ENCODE data around the gene ADD1.
"Not testable (repeated sequence)": the region's sequence is repeated elsewhere in the genome, so short reads cannot be mapped to it uniquely, and the experiment has no call there.

ADD1 gene

DNA sequence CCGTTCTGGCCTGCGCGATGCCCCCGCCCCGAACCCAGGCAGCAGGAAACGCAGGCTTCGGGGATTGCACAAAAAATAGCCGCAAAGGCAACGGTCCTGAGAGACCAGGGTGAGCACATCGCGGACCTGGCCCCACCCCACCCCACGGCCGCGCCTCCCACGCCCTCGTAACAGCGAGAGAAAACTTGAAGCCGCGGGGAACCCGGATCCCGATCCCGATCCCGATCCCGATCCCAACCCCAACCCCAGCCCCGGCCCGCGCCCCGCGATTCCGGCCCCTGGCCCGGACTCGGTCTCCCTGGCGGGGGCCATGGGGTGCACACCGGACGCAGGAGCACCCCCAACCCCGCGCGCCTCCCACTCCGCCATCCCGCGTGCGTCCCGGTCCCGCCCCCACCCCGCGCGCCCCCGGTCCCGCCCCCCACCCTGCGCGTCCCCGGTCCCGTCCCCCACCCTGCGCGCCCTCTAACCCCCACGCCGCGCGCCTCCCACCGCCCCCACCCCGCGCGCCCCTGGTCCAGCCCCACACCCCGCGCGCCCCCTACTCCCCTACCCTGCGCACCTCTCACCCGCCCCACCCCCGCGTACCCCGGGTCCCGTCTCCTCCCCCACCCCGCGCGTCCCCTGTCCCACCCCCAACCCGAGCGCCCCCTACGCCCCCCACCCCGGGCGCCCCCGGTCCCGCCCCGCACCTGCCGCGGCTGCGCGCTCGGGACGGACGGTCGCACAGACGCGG, 90.6 kb downstream of the ADD1 start:
- H3K27ac Mint-ChIP-seq = no peak overlapping the region
- H3K9me3 Mint-ChIP-seq = no peaks in the 10 kb centered on the region
- peaks cover 53% of the 10 kb centered on the region for H3K4me1 Mint-ChIP-seq
- ATAC-seq (no peak), DNase-seq (peak; percentile 53)
- no peaks in the 10 kb centered on the region for H3K27me3 Mint-ChIP-seq
- H3K4me3 Mint-ChIP-seq = peak overlapping the region; percentile 94
- H3K36me3 Mint-ChIP-seq (ENCODE audit: low read depth) = peaks cover 52% of the 10 kb centered on the region

- H3K36me3 Mint-ChIP-seq (ENCODE audit: low read depth) = peaks cover 53% of the 10 kb centered on the region
Observed at GRCh38 chr4:2934813-2935761, 91.4 kb downstream of the ADD1 start.

DNA sequence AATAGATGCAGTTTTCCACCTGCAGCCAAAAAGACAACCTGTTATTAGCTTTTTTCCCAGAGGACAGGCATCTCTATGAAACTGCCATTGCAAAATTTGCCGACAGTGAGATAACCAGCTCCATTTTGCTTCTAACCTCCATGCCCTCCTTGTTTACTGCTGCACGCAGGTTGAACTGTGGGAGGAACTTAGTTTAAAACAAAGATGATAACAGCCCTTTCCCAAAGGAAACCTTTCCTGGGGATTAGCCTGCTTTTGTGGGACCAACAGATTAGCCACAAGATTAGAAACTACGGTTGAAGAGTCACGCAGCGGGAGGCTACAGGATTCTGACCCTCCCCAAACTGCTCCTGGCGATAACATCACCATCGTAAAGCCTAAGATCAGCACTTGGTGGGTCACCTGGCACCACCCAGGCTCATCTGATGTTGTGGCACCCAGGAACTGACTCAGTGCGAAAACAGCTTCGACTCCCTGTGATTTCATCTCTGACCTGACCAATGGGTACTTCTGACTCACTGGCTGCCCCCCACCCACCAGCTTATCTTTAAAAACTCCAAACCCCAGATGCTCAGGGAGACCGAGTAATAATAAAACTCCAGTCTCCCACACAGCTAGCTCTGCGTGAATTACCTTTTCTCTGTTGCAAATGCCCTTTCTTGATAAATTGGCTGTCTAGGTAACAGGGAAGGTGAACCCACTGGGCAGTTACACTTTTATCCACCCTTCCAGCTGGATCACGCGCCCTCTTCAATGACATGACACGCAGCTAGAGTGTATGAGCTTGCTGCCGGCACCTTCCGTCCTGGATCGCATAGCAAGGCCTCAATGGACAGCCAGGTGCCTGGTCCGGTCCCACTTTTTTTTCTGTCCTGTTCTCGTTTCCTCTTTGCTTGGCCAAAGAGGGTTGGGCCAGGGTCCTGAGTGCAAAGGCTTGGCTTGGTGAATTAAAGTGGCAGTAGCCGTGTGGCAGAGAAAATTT, 92.4 kb downstream of the ADD1 start:
- H3K9me3 Mint-ChIP-seq = no peaks in the 10 kb centered on the region
- H3K4me1 Mint-ChIP-seq = peaks cover 62% of the 10 kb centered on the region
- DNase-seq (peak; percentile 78), ATAC-seq (peak; percentile 66)
- H3K4me3 Mint-ChIP-seq = peak overlapping the region; percentile 90
- no peaks in the 10 kb centered on the region for H3K27me3 Mint-ChIP-seq
- peaks cover 61% of the 10 kb centered on the region for H3K36me3 Mint-ChIP-seq (ENCODE audit: low read depth)
- H3K27ac Mint-ChIP-seq = peak overlapping the region; percentile 93

More at GRCh38 chr4:2934813-2935761, 91.4 kb downstream of the ADD1 start:
- DNase-seq (peak; percentile 99), ATAC-seq (peak; percentile 44)
- Mint-ChIP-seq H3K27ac (peak overlapping the region; percentile 93), H3K9me3 (no peaks in the 10 kb centered on the region), H3K27me3 (no peaks in the 10 kb centered on the region), H3K4me3 (peak overlapping the region; percentile 90), H3K4me1 (peaks cover 57% of the 10 kb centered on the region)

DNA sequence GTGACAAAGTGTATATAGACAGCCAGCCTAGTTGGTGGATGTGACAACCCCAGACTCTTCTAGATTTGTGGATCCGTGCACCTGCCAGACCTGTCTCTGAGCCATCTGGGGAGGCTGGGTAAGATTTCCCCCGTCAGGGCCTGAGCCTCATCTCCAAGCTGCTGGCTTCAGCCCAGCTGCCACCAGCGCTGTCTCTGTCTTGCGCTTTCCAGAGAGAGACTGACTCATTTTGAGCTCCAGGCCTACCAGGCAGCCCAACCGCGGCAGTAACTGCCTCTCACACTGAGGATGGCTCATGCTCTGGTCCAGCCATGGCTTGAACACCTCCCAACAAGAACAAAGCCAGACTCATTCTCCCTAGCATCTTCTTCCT, 93.1 kb downstream of the ADD1 start:
- ATAC-seq (peak; percentile 47), DNase-seq (peak; percentile 66)
- H3K4me1 Mint-ChIP-seq = peaks cover 59% of the 10 kb centered on the region
- no peaks in the 10 kb centered on the region for H3K9me3 Mint-ChIP-seq
- H3K27ac Mint-ChIP-seq = peak overlapping the region; percentile 93
- peaks cover 64% of the 10 kb centered on the region for H3K36me3 Mint-ChIP-seq (ENCODE audit: low read depth)
- peak overlapping the region; percentile 90 for H3K4me3 Mint-ChIP-seq
- no peaks in the 10 kb centered on the region for H3K27me3 Mint-ChIP-seq

- Mint-ChIP-seq H3K27me3 (no peaks in the 10 kb centered on the region), H3K36me3 (ENCODE audit: low read depth) (peaks cover 62% of the 10 kb centered on the region), H3K9me3 (no peaks in the 10 kb centered on the region), H3K4me1 (peaks cover 58% of the 10 kb centered on the region), H3K4me3 (peak overlapping the region; percentile 90), H3K27ac (peak overlapping the region; percentile 93)
- ATAC-seq = no peak
- DNase-seq = peak; percentile 36
Observed at GRCh38 chr4:2937146-2937857, 93.7 kb downstream of the ADD1 start.

- no peak overlapping the region for H3K27ac Mint-ChIP-seq
- DNase-seq (no peak), ATAC-seq (no peak)
- peaks cover 65% of the 10 kb centered on the region for H3K36me3 Mint-ChIP-seq (ENCODE audit: low read depth)
- H3K9me3 Mint-ChIP-seq = no peaks in the 10 kb centered on the region
- H3K4me3 Mint-ChIP-seq = peak overlapping the region; percentile 90
- no peaks in the 10 kb centered on the region for H3K27me3 Mint-ChIP-seq
- H3K4me1 Mint-ChIP-seq = peaks cover 60% of the 10 kb centered on the region
Observed at GRCh38 chr4:2937986-2938385, 94.3 kb downstream of the ADD1 start.

DNA sequence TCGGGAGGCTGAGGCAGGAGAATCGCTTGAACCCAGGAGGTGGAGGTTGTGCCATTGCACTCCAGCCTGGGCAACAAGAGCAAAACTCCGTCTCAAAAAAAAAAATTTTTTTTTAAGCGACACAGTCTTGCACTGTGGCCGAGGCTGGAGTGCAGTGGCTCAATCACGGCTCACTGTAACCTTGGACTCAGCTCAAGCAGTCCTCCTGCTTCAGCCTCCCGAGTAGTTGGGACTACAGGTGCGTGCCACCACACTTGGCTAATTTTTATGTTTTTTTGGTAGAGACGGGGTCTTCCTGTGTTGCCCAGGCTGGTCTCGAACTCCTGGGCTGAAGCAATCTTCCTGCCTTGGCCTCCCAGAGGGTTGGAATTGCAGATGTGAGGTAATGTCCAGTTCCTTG, 94.8 kb downstream of the ADD1 start:
- H3K27ac Mint-ChIP-seq = peak overlapping the region; percentile 38
- H3K27me3 Mint-ChIP-seq, DNase-seq, ATAC-seq, H3K9me3 Mint-ChIP-seq, H3K4me3 Mint-ChIP-seq: not testable (repeated sequence)
- peaks cover 58% of the 10 kb centered on the region for H3K4me1 Mint-ChIP-seq
- peaks cover 65% of the 10 kb centered on the region for H3K36me3 Mint-ChIP-seq (ENCODE audit: low read depth)

- Mint-ChIP-seq H3K4me3 (peak overlapping the region; percentile 17), H3K4me1 (peaks cover 60% of the 10 kb centered on the region), H3K27ac (peak overlapping the region; percentile 38), H3K9me3 (no peaks in the 10 kb centered on the region), H3K36me3 (ENCODE audit: low read depth) (peaks cover 68% of the 10 kb centered on the region), H3K27me3 (no peaks in the 10 kb centered on the region)
- no peak for ATAC-seq
- no peak for DNase-seq
Observed at GRCh38 chr4:2938906-2939305, 95.3 kb downstream of the ADD1 start.

GRCh38 chr4:2939383-2940243, 96.0 kb downstream of the ADD1 start:
- H3K9me3 Mint-ChIP-seq = no peaks in the 10 kb centered on the region
- peak overlapping the region; percentile 17 for H3K4me3 Mint-ChIP-seq
- H3K27ac Mint-ChIP-seq = peak overlapping the region; percentile 38
- no peak for DNase-seq
- ATAC-seq = no peak
- H3K27me3 Mint-ChIP-seq = no peaks in the 10 kb centered on the region
- H3K4me1 Mint-ChIP-seq = peaks cover 66% of the 10 kb centered on the region
- H3K36me3 Mint-ChIP-seq (ENCODE audit: low read depth) = peaks cover 73% of the 10 kb centered on the region

- Mint-ChIP-seq H3K36me3 (ENCODE audit: low read depth) (peaks cover 82% of the 10 kb centered on the region), H3K27ac (peak overlapping the region; percentile 73)
Observed at GRCh38 chr4:2940267-2941137, 96.9 kb downstream of the ADD1 start.

GRCh38 chr4:2941138-2942036, 97.7 kb downstream of the ADD1 start:
- peaks cover 87% of the 10 kb centered on the region for H3K36me3 Mint-ChIP-seq (ENCODE audit: low read depth)
- H3K4me3 Mint-ChIP-seq = no peak overlapping the region

More at GRCh38 chr4:2940267-2941137, 96.9 kb downstream of the ADD1 start:
- Mint-ChIP-seq H3K4me3 (no peak overlapping the region), H3K27me3 (no peaks in the 10 kb centered on the region), H3K4me1 (peaks cover 73% of the 10 kb centered on the region), H3K9me3 (no peaks in the 10 kb centered on the region)
- DNase-seq (no peak), ATAC-seq (no peak)

More at GRCh38 chr4:2941138-2942036, 97.7 kb downstream of the ADD1 start:
- Mint-ChIP-seq H3K27me3 (no peaks in the 10 kb centered on the region), H3K4me1 (peaks cover 69% of the 10 kb centered on the region), H3K9me3 (no peaks in the 10 kb centered on the region), H3K27ac (peak overlapping the region; percentile 73)
- ATAC-seq (no peak), DNase-seq (no peak)
